HG03066 (cell line): ENCODE data around the gene TEX14.
A peak's percentile ranks its signal among the peaks of the same experiment; 100 is the strongest.

Experiments used
- ATAC-seq: cut with Tn5 transposase; IDR thresholded peaks from one replicate; pipeline ENCODE4 v1.9.1; 2021; ENCODE audit warnings: low read depth; ENCODE audit not compliant: unreplicated experiment

TEX14 gene

DNA sequence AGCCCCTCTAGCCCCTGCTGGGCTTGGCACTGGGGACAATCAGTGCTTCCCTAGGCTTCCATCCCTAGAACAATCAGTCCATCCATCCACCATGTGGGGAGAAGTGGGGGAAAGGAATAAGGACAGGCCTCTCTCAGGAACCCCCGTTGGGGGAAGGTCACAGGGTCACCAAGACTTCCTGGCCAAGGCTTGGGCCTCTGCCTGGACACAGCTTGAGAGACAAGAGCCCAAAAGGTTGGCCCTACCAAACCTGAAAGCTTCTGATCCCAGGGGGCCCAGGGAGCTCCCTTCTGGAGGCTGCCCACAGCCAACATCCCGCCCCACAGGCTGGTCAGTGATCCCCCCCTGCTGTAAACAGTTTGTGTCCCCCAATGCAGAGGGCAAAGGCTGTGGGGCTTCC, 161.2 kb downstream of the TEX14 start:
- ATAC-seq: no peak

DNA sequence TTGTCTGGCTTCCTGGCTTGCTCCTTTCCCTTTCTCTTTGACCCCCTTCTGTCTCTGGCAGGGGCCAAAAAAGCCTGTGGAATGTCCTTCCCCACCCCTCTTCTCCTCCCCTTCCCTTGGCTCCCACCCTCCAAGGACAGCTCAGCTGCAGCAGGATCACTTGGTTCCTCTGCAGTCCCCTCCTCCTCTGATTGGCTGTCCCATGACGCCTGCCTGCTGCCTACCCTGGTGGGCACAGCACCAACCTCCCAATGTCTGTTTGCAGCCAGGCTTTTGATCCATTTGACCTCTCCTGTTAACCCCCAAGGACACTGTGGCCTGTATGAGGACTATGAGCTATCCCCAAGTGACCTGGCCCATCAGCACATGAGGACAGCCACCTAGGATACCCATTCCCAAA, 162.6 kb downstream of the TEX14 start:
- ATAC-seq: no peak

DNA sequence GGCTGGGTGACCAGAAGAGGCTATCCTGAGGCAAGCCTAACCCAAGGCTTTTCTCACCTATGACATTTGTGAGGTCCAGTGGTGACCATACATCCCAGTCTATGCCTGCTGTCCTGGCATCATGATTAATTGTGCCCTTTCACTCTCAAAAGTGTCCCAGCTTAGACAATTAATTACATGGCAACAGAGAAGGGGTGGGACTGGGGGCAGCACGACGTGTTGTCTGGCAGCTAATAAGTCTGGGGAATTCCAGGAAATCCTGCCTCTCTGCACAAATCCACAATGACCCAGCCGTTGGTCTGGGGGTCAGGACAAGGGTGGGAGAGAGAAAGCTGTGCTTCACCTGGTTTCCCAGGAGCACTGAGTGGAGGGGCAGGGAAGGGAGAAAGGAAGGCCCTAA, 163.4 kb downstream of the TEX14 start:
- ATAC-seq: no peak

DNA sequence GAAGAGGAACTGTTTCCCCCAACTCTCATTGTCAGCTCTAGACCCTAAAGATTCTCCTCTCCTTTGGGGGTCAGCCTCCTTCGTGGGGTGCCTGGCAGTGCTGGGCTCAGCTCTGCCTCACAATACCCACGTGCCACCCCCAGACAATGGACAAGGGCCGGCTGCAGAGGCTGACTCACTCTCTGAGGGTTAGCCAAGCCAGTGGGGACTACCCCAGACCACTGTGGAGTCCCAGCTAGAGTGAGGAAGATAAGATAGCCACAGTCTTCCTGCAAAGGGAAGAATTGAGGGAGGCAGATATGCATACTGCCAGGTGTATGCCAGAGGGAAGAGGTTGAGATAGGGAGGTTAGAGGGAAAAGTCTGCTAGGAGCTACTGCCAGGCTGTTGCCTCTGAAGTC, 163.9 kb downstream of the TEX14 start:
- no peak for ATAC-seq

DNA sequence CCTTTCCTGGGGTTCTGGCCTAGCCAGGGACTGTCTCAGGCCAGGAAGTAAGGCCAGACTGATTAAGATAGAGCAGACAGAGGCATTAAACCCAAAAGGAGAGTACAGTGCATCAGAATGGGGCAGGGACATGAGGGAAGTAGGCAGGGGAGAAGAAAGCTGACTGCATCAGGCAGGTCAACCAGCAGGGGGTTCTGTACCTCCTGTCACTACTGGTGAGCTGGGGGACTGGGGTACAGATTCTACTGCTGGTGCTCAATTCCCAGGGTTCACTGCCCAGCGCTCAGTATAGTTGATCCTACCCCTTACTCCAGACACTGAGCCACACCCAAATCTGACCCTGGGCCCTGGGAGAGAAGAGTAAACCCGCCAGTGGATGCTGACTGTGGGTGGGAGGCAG, 164.5 kb downstream of the TEX14 start:
- ATAC-seq: no peak

DNA sequence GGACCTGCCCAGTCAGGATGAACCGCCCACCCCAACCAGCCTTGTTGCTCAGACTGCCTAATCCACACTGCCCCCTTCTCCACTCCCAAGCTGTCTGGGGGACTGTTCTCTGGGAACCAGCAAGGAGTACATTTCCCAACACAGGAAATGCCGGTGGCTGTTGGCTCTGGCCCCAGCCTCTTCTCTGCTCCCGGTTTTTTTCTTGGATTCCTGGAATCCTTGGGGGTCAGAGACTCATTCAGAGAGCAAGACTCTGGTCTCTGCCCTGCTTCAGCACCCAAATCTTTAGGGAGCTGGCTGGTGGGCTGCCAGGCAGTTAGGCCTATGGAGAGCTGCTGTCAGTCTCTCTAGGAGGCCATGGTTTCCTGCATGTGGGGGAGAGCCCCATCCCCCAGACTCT, 166.6 kb downstream of the TEX14 start:
- ATAC-seq: no peak

DNA sequence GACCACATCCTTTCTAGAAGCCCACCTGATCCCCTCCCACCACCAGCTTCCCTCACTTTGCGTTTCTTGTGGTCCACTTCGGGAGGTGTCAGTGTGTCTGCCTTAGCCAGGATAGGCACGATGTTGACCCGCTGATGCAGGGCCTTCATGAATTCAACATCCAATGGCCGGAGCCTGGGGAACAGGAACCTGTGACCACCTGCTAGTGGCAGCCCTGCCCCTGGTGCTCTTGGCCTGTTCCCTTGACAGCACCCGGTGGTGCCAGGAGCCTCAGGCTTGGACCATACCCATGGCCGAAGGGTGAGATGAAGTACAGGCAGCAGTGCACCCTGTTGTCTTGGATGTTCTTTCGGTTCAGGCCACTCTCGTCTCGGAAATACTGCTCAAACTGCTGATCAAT, 170.2 kb downstream of the TEX14 start:
- ATAC-seq: no peak

DNA sequence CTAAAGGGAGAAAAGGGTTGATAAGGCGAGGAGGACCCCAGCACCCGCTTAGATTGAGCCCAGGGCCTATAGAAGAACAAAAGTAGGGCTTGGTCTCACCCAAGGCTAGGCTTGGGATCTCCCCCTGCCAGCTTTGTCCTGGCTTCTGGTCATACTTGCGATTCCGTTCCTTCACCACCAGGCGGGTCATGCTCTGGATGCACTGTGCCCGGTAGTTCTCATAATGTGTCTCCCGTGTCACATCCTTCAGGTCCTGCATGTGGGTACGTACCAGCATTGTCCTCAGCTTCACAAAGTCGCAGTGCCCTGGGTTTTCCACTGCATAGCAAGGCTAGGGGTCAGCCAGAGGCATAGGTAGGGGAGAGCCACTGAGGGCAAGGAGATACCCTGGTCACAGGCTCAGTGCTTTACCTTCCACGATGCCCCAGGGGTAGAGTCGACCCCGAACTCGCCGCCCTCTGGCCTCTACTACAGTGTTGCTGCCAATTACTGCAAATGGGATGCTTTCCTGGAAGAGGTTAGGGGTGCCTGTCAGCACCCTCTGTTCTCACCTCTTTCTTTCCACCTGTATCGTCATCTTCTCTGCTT, 170.9 kb downstream of the TEX14 start:
- ATAC-seq: no peak

DNA sequence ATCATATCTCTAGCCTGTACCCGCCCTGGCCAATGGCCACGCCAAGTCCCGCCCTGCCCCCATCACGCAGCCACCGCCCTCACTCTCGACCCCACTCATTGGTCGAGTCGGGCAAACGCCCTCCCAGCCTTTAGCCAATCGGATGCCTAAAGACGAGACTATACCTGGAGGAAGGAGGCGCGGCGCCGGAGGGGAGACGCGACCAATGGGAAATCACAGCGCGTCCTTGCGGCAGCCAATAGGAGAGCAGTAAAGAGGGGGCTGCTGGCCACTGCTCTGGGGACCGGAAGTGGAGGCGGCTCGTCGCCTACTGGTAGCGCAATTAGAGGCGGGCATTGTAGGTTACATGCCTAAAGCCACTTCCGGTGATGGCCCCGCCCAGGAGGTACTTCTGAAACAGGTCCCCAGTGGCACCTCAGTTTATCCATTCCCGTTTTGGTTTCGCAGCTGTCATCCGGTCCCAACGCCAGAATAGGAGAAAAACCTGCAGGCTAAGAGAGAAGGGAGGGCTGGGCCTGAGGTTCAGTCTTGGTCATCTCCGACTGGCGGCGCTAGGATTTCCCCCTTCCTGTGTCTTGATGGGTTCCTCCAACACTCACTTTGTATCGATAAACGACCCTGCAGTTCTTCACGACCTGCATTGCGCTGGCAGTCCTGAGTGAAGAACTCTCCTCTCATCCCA, 173.8 kb downstream of the TEX14 start:
- peak; percentile 80 for ATAC-seq

DNA sequence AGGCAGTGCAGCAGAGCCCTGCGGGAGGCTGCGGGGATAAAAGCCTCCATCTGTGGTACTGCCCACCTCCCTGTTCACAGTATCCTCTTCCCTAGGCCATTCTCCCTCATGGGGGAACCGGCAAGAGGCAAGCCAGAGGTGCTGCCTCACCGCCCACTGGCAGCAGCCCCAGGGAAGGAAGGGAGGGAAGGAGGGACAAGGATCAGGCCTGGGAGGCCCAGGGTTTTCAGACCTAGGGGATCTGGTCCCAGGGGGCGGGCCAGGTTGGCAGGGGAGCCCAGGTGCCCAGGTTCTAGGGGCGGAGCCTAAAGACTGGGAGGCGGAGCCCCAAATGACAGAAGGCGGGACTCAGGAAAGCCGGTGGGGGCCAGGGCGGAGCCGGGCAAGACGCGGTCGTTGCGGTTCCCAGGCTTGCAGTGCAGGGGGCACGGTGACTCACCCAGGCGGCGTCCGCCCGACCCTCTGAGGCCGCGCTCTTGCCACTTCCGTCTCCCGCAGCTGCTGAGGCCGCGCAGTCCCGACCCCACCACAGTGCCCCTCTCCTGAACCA, 174.4 kb downstream of the TEX14 start:
- ATAC-seq: no peak

DNA sequence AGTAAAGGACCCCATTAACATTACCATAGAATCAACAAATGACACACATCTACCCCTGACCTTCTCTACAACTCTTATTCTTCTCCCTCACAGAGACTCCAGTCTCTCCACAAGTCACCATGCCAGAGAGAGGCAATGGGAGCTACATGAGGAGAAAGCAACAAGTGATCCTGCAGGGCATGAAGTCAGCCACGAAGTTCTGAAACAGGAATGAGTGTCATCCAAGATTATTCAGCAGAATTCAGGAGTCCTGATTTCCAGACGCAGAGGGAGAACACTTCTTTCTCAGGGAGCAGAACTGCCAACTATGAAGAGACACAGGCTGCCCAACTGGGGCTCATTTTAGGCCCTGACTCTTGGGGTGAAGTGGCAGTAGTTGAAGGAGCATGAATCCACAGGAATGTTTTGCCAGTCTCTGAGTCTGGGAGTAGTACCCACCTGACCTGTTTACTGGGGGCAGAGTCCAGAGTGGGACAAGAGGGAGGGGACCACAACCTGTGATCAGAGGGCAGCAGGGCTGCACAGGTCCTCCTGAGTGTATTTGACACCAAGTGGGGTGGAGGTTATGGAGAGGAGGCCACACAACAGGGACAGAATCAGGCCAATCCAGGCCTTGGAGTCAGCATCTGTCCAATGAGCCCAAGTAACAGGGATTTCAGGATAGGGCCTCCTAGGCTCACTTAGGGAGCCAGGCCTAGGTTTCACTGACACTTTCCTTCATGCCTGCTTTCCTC, 175.0 kb downstream of the TEX14 start:
- no peak for ATAC-seq

DNA sequence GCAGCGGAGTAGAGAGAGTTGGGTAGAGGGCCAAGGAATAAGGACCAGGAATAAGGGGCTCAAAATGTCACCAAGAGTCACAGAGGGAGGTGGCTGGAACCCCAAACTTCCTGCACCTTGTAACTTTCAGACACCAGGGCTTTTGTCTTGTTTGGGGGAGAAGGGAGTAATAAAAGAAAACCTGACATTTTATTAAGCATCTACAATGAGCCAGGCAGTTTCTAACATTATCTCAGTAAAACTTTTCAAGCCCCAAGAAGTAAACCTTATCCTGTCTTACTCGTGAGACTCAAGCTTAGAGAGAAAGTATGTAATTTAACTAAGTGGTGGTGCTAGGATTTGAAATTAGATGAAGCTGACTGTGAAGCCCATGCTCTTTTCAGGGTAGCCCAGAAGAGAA, 176.6 kb downstream of the TEX14 start:
- ATAC-seq: no peak

DNA sequence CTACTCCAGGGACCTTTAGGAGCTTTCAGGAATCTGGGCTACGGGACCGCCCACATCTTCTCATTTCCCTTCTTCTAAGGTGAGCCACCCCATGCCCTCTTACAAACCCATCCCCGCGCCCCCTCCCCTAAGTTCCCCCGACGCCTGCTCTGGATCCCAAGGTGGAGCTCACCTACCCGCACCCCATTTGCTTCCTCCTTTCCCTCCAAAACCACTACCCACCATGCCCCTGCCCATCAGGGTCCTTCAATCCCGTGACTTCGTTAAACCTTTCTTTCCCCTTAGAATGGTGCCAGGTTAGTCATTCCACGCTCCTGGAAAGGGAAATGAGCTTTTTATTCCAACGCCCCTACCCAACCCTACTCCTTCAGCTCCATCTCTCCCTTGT, 177.1 kb downstream of the TEX14 start:
- no peak for ATAC-seq

DNA sequence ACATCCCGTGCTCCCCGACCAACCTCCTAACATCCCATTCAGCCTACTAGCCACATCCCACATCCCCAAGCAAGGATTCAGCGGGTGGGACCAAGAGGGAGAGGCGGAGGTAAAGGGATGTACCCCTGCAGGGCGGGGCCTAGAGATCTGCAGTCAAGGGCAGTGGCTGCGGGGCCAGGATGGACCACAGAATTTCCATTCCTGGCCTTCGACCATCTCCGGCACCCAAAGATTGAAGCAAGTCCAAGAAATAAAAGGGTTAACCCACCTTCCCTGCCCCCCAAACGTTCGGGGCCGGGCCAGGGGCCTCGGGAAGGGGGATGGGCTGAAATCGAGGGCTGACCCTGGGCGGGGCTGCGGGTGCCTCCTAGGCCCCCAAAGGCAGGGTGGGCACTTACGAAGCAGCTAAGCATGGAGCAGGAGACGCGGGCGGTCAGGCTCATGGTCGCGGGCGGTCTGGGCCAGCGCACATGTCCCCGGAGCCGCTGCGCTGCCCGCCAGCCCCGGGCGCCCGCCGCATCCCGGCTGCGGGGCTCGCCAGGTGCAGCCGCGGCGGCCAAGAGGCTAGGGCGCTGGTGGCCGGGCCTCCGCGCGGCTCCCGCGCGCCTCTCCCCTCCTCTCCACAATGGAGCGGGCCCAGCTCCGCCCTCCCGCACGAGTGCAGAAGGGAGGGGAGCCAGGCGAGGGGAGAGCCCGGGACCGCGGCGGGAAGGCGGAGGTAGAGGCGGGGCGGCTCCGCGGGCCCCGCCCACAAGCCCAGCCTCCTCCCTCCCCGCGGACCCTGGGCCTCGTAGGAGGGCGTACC, 177.7 kb downstream of the TEX14 start, which contains the start of gene MTMR4:
MTMR4 (minus strand) TSS at position 674 of the 805 bp plus-strand sequence; CDS start at position 443, 231 bp downstream.
- no peak for ATAC-seq

DNA sequence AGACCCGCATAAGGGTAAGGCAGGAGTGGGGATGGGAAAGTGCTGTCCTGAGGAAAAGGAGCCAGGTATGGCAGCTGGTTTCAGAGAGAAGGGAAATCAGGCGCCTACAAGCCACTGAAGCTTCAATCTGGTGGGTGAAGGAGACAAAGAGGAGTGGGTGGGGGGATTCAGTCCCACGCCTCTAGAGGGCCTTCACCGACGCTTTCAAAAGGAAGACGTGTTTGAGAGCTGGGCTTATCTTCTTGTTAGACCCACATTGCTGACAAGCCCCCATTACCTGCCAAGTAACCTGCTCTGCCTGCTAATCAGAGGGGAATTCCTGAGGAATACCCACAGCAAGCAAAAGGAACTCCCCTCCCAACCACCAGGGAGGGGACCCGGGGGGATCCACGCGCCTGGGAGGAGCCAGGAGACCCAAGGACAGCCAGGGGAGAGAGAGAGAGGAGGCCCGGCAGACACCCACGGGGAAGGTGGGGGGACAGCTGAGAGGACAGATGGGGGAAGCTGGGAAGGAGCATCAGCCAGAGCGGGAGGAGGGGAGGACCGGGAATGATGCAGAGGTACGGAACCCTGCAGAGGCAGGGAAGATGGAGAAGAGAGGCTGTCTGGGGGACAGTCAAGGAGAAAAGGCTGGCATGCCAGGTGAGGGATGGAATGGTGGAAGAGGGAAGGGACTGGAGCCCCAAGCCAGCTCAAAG, 178.4 kb downstream of the TEX14 start:
- no peak for ATAC-seq

DNA sequence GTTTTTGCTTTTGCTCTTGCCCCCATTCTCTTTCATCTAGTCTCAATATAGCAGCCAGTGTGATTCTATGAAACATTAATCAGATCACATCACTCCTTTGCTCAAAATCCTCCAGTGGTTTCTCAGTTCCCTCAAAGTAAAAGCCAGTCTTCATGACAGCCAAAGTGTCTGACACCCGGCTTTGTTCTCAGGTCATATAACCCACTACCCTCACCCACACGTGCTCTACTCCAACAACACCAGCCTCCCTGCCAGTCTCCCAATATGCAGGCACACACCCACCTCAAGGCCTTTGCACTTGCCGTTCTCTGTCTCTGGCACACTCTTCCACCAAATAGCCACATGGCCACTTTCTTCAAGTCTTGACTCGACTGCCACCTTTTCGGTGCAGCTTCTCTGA, 181.8 kb downstream of the TEX14 start:
- ATAC-seq: no peak

DNA sequence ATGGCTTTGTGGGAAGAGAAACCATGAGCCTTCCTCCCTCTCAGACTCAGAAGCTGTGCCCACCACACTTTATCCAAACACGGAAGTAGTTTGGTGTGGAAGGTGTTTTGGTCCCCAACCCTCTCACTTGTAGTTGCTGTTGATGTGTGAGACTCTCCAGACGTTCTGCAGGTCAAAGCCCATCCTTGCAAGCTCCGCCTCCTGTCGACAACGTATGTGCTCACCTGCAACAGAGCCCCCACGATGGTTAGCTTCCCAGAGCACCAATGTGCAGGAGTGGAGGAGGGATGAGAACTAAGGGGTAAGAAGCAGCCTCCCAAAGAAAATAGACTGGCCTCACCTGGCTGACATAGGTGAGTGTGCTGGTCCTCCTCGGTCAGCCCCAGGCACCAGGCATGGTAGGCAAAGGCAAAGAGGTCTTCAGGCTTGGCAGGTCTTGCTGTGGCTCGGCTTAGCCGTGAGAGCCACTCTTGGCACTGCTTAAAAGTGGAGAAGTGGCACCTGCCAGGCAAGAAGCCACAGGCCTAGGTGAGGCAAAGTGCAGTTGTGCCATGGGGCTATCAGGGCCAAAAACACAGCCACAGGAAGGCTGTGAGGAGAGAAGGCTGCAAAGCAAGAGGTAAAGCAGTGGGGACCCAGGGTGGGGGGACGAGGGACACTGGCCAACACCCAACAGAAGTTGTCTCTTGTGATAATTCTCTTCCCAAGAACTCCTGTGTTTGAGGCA, 183.3 kb downstream of the TEX14 start:
- no peak for ATAC-seq

DNA sequence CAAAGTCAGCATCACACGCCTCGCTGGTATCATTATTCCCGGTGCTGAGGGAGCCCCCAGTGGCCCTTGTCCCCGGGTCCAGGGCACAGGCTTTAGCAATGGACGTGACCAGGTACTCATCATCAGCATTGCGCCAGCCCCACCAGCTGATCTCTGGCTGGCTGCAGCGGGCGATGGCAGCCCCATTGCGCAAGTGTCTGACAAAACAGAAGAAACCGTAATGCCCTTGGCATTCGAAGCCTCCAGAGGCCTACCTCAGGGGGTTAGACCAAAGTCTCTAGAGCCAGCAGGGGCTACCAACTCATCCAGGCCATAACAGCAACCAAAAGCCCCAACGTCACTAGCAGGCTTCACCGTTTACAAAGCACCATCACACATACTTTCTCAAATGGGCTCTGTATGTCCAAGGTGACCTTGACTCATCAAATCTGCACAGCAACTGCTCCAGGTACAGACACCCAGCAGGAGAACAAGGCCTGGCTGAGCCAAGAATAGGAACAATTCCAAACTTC, 184.7 kb downstream of the TEX14 start:
- no peak for ATAC-seq
